Activated T-helper 1 cell treated with anti-CD3 and anti-CD28 coated beads, Interleukin-12 subunit alpha, Interleukin-12 subunit beta, Interleukin-2, Interleukin-4 antibody, amounts not matched to agents 30 ng/mL and 10 ng/mL and 1 ng/mL, durations not matched to agents 14 hours and 24 hours and 36 hours (primary cell): ENCODE data around the gene TCN1. TPM values are rescaled to one million over a fixed set of nuclear protein-coding genes. Genes with fewer than 3 reads are reported as not detected.
"Not testable (repeated sequence)": the region's sequence is repeated elsewhere in the genome, so short reads cannot be mapped to it uniquely, and the experiment has no call there.

Experiments
- DNase-seq: peaks from one replicate; pipeline ENCODE4 v3.0.0; 2021; ENCODE audit warnings: low spot score
- H3K27ac Mint-ChIP-seq: one replicate; pipeline ENCODE4 v1.8.0; 2021; ENCODE audit warnings: mild to moderate bottlenecking, mixed read lengths
- H3K27me3 Mint-ChIP-seq: one replicate; pipeline ENCODE4 v1.8.0; 2022; ENCODE audit warnings: mild to moderate bottlenecking, moderate library complexity, mixed read lengths; ENCODE audit not compliant: insufficient read depth
- H3K36me3 Mint-ChIP-seq: one replicate; pipeline ENCODE4 v1.8.0; 2021; ENCODE audit warnings: low read depth, mixed read lengths
- H3K4me1 Mint-ChIP-seq: one replicate; pipeline ENCODE4 v1.8.0; 2021; ENCODE audit warnings: low read depth, mixed read lengths
- H3K4me3 Mint-ChIP-seq: one replicate; pipeline ENCODE4 v1.8.0; 2021; ENCODE audit warnings: mild to moderate bottlenecking, moderate library complexity, mixed read lengths
- H3K9me3 Mint-ChIP-seq: one replicate; pipeline ENCODE4 v1.8.0; 2021; ENCODE audit warnings: mixed read lengths
- intact Hi-C: fragments of 100-400 bp; cut with micrococcal nuclease; formaldehyde crosslinking; loops from one replicate; pipeline ENCODE4 v1.15.1; 2024
- total RNA-seq: library from RNA; stranded (reverse); gene quantifications from 2 replicates; pipeline ENCODE4 v1.2.3, GENCODE V29; 2022

Gene TCN1
- total RNA-seq, 1 donor from 2014 or later, result not detected

GRCh38 chr11:59877784-59878183, 11.5 kb upstream of the TCN1 start:
- H3K27me3 Mint-ChIP-seq, result no peaks in the 10 kb centered on the region

GRCh38 chr11:59877325-59877724, 11.0 kb upstream of the TCN1 start:
- Mint-ChIP-seq H3K9me3 (no peaks in the 10 kb centered on the region), H3K36me3 (no peaks in the 10 kb centered on the region), H3K27me3 (no peaks in the 10 kb centered on the region), H3K4me1 (no peaks in the 10 kb centered on the region), H3K27ac (no peak overlapping the region), H3K4me3 (no peak overlapping the region)
- intact Hi-C loops, result no loop called here
- DNase-seq, result no peak

More at GRCh38 chr11:59877784-59878183, 11.5 kb upstream of the TCN1 start:
- no peak overlapping the region for H3K4me3 Mint-ChIP-seq
- H3K36me3 Mint-ChIP-seq, result no peaks in the 10 kb centered on the region
- DNase-seq, result no peak
- intact Hi-C loops, result no loop called here
- H3K9me3 Mint-ChIP-seq, result no peaks in the 10 kb centered on the region
- H3K27ac Mint-ChIP-seq, result no peak overlapping the region
- H3K4me1 Mint-ChIP-seq, result no peaks in the 10 kb centered on the region

- intact Hi-C loops, result no loop called here
- Mint-ChIP-seq H3K9me3 (no peaks in the 10 kb centered on the region), H3K36me3 (no peaks in the 10 kb centered on the region), H3K4me3 (no peak overlapping the region), H3K4me1 (no peaks in the 10 kb centered on the region), H3K27me3 (peaks cover 3% of the 10 kb centered on the region), H3K27ac (no peak overlapping the region)
- no peak for DNase-seq
Observed at GRCh38 chr11:59875856-59876519, 9.7 kb upstream of the TCN1 start.

- no peak overlapping the region for H3K27ac Mint-ChIP-seq
- intact Hi-C loops, result no loop called here
- no peak for DNase-seq
- no peaks in the 10 kb centered on the region for H3K4me1 Mint-ChIP-seq
- no peak overlapping the region for H3K4me3 Mint-ChIP-seq
- no peaks in the 10 kb centered on the region for H3K36me3 Mint-ChIP-seq
- peaks cover 3% of the 10 kb centered on the region for H3K27me3 Mint-ChIP-seq
- H3K9me3 Mint-ChIP-seq, result peaks cover 6% of the 10 kb centered on the region
Observed at GRCh38 chr11:59872076-59872475, 5.8 kb upstream of the TCN1 start.

- H3K9me3 Mint-ChIP-seq, result peaks cover 6% of the 10 kb centered on the region
- no peak for DNase-seq
- H3K4me3 Mint-ChIP-seq, result no peak overlapping the region
- H3K4me1 Mint-ChIP-seq, result no peaks in the 10 kb centered on the region
- H3K27me3 Mint-ChIP-seq, result peaks cover 6% of the 10 kb centered on the region
- intact Hi-C loops, result no loop called here
- H3K27ac Mint-ChIP-seq, result no peak overlapping the region
- H3K36me3 Mint-ChIP-seq, result no peaks in the 10 kb centered on the region
Observed at GRCh38 chr11:59867946-59868345, 1.7 kb upstream of the TCN1 start.

GRCh38 chr11:59866836-59867235, 549 bp upstream of the TCN1 start:
- H3K4me1 Mint-ChIP-seq, result no peaks in the 10 kb centered on the region
- DNase-seq, result no peak
- H3K27me3 Mint-ChIP-seq, result peaks cover 9% of the 10 kb centered on the region
- H3K4me3 Mint-ChIP-seq, result no peak overlapping the region
- H3K9me3 Mint-ChIP-seq, result peaks cover 6% of the 10 kb centered on the region
- H3K27ac Mint-ChIP-seq, result no peak overlapping the region
- no peaks in the 10 kb centered on the region for H3K36me3 Mint-ChIP-seq
- intact Hi-C loops, result no loop called here

GRCh38 chr11:59865031-59865430, 1.3 kb downstream of the TCN1 start:
- intact Hi-C loops, result loop anchor here (1.0 kb wide), 1 partner anchor 8 kb away; no protein-coding TSS in a partner anchor
- H3K4me3 Mint-ChIP-seq, result no peak overlapping the region
- H3K4me1 Mint-ChIP-seq, result no peaks in the 10 kb centered on the region
- H3K36me3 Mint-ChIP-seq, result no peaks in the 10 kb centered on the region
- DNase-seq, result no peak
- peaks cover 6% of the 10 kb centered on the region for H3K27me3 Mint-ChIP-seq
- H3K9me3 Mint-ChIP-seq, result no peaks in the 10 kb centered on the region
- H3K27ac Mint-ChIP-seq, result no peak overlapping the region

- Mint-ChIP-seq H3K4me3 (no peak overlapping the region), H3K36me3 (peaks cover 1% of the 10 kb centered on the region), H3K27me3 (peaks cover 13% of the 10 kb centered on the region), H3K9me3 (no peaks in the 10 kb centered on the region), H3K27ac (no peak overlapping the region), H3K4me1 (peaks cover 21% of the 10 kb centered on the region)
- no peak for DNase-seq
- intact Hi-C loops, result no loop called here
Observed at GRCh38 chr11:59862252-59862651, 4.0 kb downstream of the TCN1 start.

GRCh38 chr11:59859673-59860072, 6.6 kb downstream of the TCN1 start:
- Mint-ChIP-seq H3K4me3 (no peak overlapping the region), H3K4me1 (peaks cover 29% of the 10 kb centered on the region), H3K27me3 (peaks cover 17% of the 10 kb centered on the region), H3K36me3 (peaks cover 1% of the 10 kb centered on the region), H3K27ac (no peak overlapping the region), H3K9me3 (no peaks in the 10 kb centered on the region)
- intact Hi-C loops, result loop anchor here (5.0 kb wide), 2 partner anchors 102 to 1282 kb away; partner anchors contain the start of genes LPXN, STX3 and ZFP91
- DNase-seq, result no peak

GRCh38 chr11:59857439-59858434, 8.6 kb downstream of the TCN1 start:
- no peak for DNase-seq
- H3K27me3 Mint-ChIP-seq, result peaks cover 22% of the 10 kb centered on the region
- H3K9me3 Mint-ChIP-seq, result no peaks in the 10 kb centered on the region
- intact Hi-C loops, result loop anchor here (1.0 to 5.0 kb wide), 4 partner anchors 8 to 1280 kb away; partner anchors contain the start of genes LPXN, MRPL16, STX3 and ZFP91
- peaks cover 1% of the 10 kb centered on the region for H3K36me3 Mint-ChIP-seq
- peak overlapping the region; percentile 80 for H3K27ac Mint-ChIP-seq
- H3K4me1 Mint-ChIP-seq, result peaks cover 29% of the 10 kb centered on the region
- no peak overlapping the region for H3K4me3 Mint-ChIP-seq

GRCh38 chr11:59854871-59855270, 11.4 kb downstream of the TCN1 start:
- Mint-ChIP-seq H3K4me3 (no peak overlapping the region), H3K27ac (no peak overlapping the region), H3K9me3 (peaks cover 4% of the 10 kb centered on the region), H3K4me1 (peaks cover 29% of the 10 kb centered on the region), H3K36me3 (peaks cover 1% of the 10 kb centered on the region), H3K27me3 (peaks cover 18% of the 10 kb centered on the region)
- DNase-seq, result no peak
- intact Hi-C loops, result loop anchor here (5.0 kb wide), 2 partner anchors 98 to 1278 kb away; partner anchors contain the start of genes LPXN, STX3 and ZFP91

GRCh38 chr11:59851416-59851815, 14.9 kb downstream of the TCN1 start:
- H3K9me3 Mint-ChIP-seq, H3K27ac Mint-ChIP-seq, H3K4me3 Mint-ChIP-seq, H3K36me3 Mint-ChIP-seq, H3K4me1 Mint-ChIP-seq, DNase-seq, intact Hi-C loops: not testable (repeated sequence)
- peaks cover 12% of the 10 kb centered on the region for H3K27me3 Mint-ChIP-seq

- H3K9me3 Mint-ChIP-seq, H3K4me1 Mint-ChIP-seq, H3K36me3 Mint-ChIP-seq, H3K27me3 Mint-ChIP-seq, H3K4me3 Mint-ChIP-seq, intact Hi-C loops, H3K27ac Mint-ChIP-seq, DNase-seq: not testable (repeated sequence)
Observed at GRCh38 chr11:59849551-59849950, 16.7 kb downstream of the TCN1 start.
